Measurements from ENCODE around the gene MRTFA.

GRCh38 chr22:40512426-40513136, 123.9 kb downstream of the MRTFA start:
- TF ChIP-seq REST (IDR thresholded peaks at IDR 0.05; ENCODE audit: low read depth, low read length) (no peak; the same call in 1 of the 2 replicates), PBX3 (IDR thresholded peaks at IDR 0.05) (peak; percentile 39), CTCF (IDR thresholded peaks at IDR 0.05) (no peak), MAX (IDR thresholded peaks at IDR 0.05; ENCODE audit: low read depth) (no peak), CHD2 (IDR thresholded peaks at IDR 0.05; ENCODE audit: low read length, partially characterized antibody) (no peak), FOXM1 (IDR thresholded peaks at IDR 0.05; ENCODE audit: low read depth) (no peak)

All from SK-N-SH (cell line).